IPS DF 6.9 (cell line): Measurements from ENCODE around the gene PPM1H.
A peak's percentile ranks its signal among the peaks of the same experiment; 100 is the strongest.

ENCODE experiments used
- DNase-seq: peaks from one replicate; pipeline ENCODE4 v3.0.0-alpha.2; 2013; ENCODE audit warnings: low read depth, low spot score
- H3K27ac ChIP-seq: one replicate; pipeline ENCODE4 v1.5.1; 2013; ENCODE audit warnings: low read length, control low read depth
- H3K27me3 ChIP-seq: 2 replicates; pipeline ENCODE4 v1.6.1; 2013; ENCODE audit warnings: mild to moderate bottlenecking, low read length; ENCODE audit not compliant: control insufficient read depth, insufficient read depth
- H3K36me3 ChIP-seq: 2 replicates; pipeline ENCODE4 v1.6.1; 2013; ENCODE audit warnings: low read length; ENCODE audit not compliant: control insufficient read depth, insufficient read depth
- H3K4me1 ChIP-seq: 2 replicates; pipeline ENCODE4 v1.6.1; 2013; ENCODE audit warnings: low read length; ENCODE audit not compliant: control insufficient read depth, insufficient read depth
- H3K4me3 ChIP-seq: 2 replicates; pipeline ENCODE4 v1.5.1; 2013; ENCODE audit warnings: mild to moderate bottlenecking, low read length
- H3K9me3 ChIP-seq: 2 replicates; pipeline ENCODE4 v1.6.1; 2013; ENCODE audit warnings: low read length, inconsistent platforms; ENCODE audit not compliant: control insufficient read depth, insufficient read depth
- WGBS: extraction: QIAGEN DNeasy Blood & Tissue Kit; methylation state at CpG from one replicate; pipeline ENCODE4 v1.1.7; 2013; ENCODE audit warnings: mixed read lengths, missing lambda C conversion rate; ENCODE audit not compliant: insufficient read length, insufficient coverage; 5-methylcytosine and 5-hydroxymethylcytosine counted together

The PPM1H gene

DNA sequence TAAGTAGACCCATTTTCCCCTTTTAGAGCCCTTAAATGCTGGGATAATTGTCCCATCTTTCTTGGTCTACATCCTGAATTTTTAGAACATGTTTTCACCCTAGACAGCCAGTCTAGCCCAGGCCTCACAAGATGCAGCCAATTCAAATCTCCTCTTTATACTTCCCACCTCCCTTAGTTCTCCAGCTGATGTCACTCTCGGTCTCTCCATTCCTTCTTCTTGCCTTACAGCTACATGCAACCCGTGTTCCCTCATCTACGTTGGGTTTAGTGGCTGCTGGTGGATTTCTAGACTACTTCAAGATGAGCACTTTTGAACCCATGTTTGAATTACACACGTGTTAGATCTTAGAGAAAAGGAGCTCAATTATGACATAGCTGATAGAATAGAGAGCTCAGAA is 132.0 kb downstream of the PPM1H start:
- no peak overlapping the region for H3K27ac ChIP-seq
- no peaks in the 10 kb centered on the region for H3K36me3 ChIP-seq
- DNase-seq: no peak
- H3K4me1 ChIP-seq: no peaks in the 10 kb centered on the region
- WGBS: no CpG with 5 or more reads among the region's 4 CpGs
- H3K9me3 ChIP-seq: no peaks in the 10 kb centered on the region
- H3K27me3 ChIP-seq: no peaks in the 10 kb centered on the region
- H3K4me3 ChIP-seq: no peak overlapping the region

DNA sequence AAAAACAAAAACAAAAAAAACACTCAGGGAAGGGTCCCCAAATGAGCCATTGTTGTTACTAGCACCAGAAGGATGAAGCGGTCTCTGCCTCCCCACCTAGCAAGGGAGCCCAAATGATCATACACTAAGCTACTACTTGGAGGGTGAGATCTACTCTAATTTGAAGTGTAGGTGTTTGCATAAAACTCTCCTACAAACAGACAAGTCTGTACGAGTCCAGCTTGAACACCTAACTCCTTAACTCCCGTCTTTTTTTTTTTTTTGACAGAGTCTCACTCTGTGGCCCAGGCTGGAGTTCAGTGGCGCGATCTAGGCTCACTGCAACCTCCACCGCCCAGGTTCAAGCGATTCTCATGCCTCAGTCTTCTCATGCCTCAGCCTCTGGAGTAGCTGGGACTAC is 132.6 kb downstream of the PPM1H start:
- H3K4me1 ChIP-seq: no peaks in the 10 kb centered on the region
- no peaks in the 10 kb centered on the region for H3K27me3 ChIP-seq
- no peak for DNase-seq
- no peaks in the 10 kb centered on the region for H3K9me3 ChIP-seq
- no peaks in the 10 kb centered on the region for H3K36me3 ChIP-seq
- no CpG with 5 or more reads among the region's 7 CpGs for WGBS
- no peak overlapping the region for H3K27ac ChIP-seq
- H3K4me3 ChIP-seq: no peak overlapping the region

DNA sequence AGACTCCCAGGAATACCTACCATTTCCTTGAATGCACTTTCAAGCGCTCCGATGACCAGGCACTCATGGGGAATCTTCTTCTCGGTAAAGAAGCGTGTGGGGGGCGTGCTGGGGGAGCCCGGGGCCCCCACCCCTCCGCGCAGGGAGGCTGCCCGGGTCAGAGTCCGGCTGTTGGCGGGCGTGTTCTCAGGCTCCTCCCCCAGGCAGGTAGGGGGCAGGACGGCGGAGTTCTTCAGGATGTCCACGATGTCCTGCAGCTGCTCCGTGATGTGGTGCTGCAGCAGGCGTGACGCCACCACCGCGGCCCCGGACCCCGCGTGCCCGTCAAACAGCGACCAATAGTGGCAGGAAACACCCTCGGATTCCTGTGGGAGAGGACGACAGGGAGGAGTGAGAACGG is 133.2 kb downstream of the PPM1H start:
- Histone ChIP-seq H3K27ac (no peak overlapping the region), H3K9me3 (no peaks in the 10 kb centered on the region), H3K27me3 (no peaks in the 10 kb centered on the region), H3K36me3 (no peaks in the 10 kb centered on the region), H3K4me1 (no peaks in the 10 kb centered on the region), H3K4me3 (no peak overlapping the region)
- no CpG with 5 or more reads among the region's 28 CpGs for WGBS
- no peak for DNase-seq

- H3K27ac ChIP-seq: no peak overlapping the region
- no peak overlapping the region for H3K4me3 ChIP-seq
- H3K27me3 ChIP-seq: no peaks in the 10 kb centered on the region
- WGBS: no CpG with 5 or more reads among the region's 13 CpGs
- no peaks in the 10 kb centered on the region for H3K9me3 ChIP-seq
- no peak for DNase-seq
- no peaks in the 10 kb centered on the region for H3K4me1 ChIP-seq
- H3K36me3 ChIP-seq: no peaks in the 10 kb centered on the region
Measured at GRCh38 chr12:62800707-62801400, 134.1 kb downstream of the PPM1H start.

- WGBS: no CpG with 5 or more reads among the region's 9 CpGs
- DNase-seq: no peak
- Histone ChIP-seq H3K4me3 (no peak overlapping the region), H3K27ac (no peak overlapping the region), H3K9me3 (no peaks in the 10 kb centered on the region), H3K4me1 (no peaks in the 10 kb centered on the region), H3K36me3 (no peaks in the 10 kb centered on the region), H3K27me3 (no peaks in the 10 kb centered on the region)
Measured at GRCh38 chr12:62799766-62800406, 135.1 kb downstream of the PPM1H start.

GRCh38 chr12:62799126-62799736 is 135.7 kb downstream of the PPM1H start:
- H3K27ac ChIP-seq: no peak overlapping the region

DNA sequence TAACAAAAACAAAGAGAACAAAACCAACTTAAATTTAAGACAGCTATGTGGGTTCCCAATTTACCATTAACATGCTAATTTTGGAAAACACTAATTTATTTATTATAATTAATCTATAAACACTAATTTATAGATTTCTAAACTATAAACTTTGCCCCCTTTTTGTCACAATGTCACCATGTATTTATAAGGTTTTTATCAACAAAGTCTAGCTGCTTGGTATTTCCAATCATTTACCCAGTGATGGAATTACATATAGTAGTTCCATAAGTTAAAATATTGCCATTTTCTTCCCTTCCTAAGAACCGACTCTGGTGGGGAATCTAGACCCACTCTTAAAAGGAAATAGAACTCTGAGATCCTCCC is 140.7 kb downstream of the PPM1H start:
- no CpG with 5 or more reads among the region's 1 CpG for WGBS
- Histone ChIP-seq H3K27ac (no peak overlapping the region), H3K4me1 (peaks cover 1% of the 10 kb centered on the region; the same call in 1 of the 2 replicates), H3K9me3 (no peaks in the 10 kb centered on the region), H3K4me3 (no peak overlapping the region), H3K27me3 (no peaks in the 10 kb centered on the region), H3K36me3 (no peaks in the 10 kb centered on the region)
- DNase-seq: no peak

More at GRCh38 chr12:62799126-62799736, 135.7 kb downstream of the PPM1H start:
- WGBS: no CpG with 5 or more reads among the region's 2 CpGs
- no peak overlapping the region for H3K4me3 ChIP-seq
- no peaks in the 10 kb centered on the region for H3K27me3 ChIP-seq
- peak; percentile 90 for DNase-seq
- H3K9me3 ChIP-seq: no peaks in the 10 kb centered on the region
- H3K36me3 ChIP-seq: no peaks in the 10 kb centered on the region
- no peaks in the 10 kb centered on the region for H3K4me1 ChIP-seq

GRCh38 chr12:62793256-62794217 is 141.4 kb downstream of the PPM1H start:
- DNase-seq: peak; percentile 70
- peaks cover 1% of the 10 kb centered on the region; the same call in 1 of the 2 replicates for H3K4me1 ChIP-seq
- H3K36me3 ChIP-seq: no peaks in the 10 kb centered on the region
- no peak overlapping the region for H3K4me3 ChIP-seq
- no CpG with 5 or more reads among the region's 25 CpGs for WGBS
- no peaks in the 10 kb centered on the region for H3K9me3 ChIP-seq
- H3K27ac ChIP-seq: no peak overlapping the region
- no peaks in the 10 kb centered on the region for H3K27me3 ChIP-seq

DNA sequence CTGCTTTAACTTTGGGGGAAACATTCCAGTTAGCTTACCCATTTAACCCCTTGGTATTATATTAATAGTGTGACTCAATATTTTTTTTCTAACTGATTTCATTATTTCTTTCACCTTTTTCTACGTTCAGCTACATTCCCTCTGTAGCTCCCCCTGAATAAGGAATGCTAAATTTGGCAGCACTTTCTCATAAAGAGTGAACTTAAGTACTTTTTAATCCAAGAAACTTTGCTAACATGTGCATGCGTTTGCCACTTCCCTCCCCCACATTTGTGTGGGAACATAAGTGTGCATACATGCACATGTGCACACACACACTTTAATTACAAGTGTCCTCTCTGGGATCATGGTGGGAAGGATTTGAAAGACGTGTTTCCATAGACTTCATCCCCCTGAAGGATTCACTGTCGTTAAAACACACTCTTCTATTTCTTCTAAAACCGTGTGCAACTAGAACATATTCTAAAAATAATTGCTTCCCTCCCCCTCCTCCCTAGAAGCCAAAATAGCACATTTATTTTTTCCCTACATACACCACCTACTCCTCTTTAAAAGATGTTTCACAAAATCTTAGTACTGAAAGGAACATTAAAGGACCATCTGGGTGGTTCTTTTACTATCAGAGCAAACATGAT is 142.6 kb downstream of the PPM1H start:
- Histone ChIP-seq H3K4me1 (peaks cover 1% of the 10 kb centered on the region; the same call in 1 of the 2 replicates), H3K27ac (no peak overlapping the region), H3K4me3 (no peak overlapping the region), H3K27me3 (no peaks in the 10 kb centered on the region), H3K36me3 (no peaks in the 10 kb centered on the region), H3K9me3 (no peaks in the 10 kb centered on the region)
- WGBS: no CpG with 5 or more reads among the region's 5 CpGs
- DNase-seq: no peak

DNA sequence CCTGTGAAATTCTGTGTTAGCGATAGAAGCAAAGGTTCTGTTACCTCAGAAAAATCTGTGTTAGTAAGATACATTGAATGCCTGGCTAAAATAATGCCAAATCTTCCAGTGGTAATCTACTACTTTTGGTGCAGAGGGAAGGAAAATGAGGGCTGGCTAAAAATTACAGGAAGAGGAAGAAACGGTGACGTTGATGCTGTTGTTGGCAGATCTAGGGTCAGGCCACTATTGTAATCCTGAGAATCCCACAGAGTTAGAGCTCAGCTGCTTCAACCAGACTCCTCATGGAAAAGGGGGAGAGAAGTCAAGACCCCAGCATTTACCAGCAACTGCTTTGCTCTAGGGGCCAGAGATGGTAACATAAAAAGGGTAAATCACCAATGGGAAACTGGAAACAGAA is 145.1 kb downstream of the PPM1H start:
- Histone ChIP-seq H3K36me3 (no peaks in the 10 kb centered on the region), H3K27ac (no peak overlapping the region), H3K4me1 (peaks cover 1% of the 10 kb centered on the region; the same call in 1 of the 2 replicates), H3K27me3 (no peaks in the 10 kb centered on the region), H3K4me3 (no peak overlapping the region), H3K9me3 (no peaks in the 10 kb centered on the region)
- no peak for DNase-seq
- WGBS: no CpG with 5 or more reads among the region's 3 CpGs
